Cortex of kidney (tissue), 1 donor: ENCODE measurements around the gene SLC9A9.
"Not testable (repeated sequence)": the region's sequence is repeated elsewhere in the genome, so short reads cannot be mapped to it uniquely, and the experiment has no call there.

Experiments
- DNase-seq: peaks from one replicate; lab custom pipeline; 2025; lab: John Stamatoyannopoulos, UW

SLC9A9 gene

DNA sequence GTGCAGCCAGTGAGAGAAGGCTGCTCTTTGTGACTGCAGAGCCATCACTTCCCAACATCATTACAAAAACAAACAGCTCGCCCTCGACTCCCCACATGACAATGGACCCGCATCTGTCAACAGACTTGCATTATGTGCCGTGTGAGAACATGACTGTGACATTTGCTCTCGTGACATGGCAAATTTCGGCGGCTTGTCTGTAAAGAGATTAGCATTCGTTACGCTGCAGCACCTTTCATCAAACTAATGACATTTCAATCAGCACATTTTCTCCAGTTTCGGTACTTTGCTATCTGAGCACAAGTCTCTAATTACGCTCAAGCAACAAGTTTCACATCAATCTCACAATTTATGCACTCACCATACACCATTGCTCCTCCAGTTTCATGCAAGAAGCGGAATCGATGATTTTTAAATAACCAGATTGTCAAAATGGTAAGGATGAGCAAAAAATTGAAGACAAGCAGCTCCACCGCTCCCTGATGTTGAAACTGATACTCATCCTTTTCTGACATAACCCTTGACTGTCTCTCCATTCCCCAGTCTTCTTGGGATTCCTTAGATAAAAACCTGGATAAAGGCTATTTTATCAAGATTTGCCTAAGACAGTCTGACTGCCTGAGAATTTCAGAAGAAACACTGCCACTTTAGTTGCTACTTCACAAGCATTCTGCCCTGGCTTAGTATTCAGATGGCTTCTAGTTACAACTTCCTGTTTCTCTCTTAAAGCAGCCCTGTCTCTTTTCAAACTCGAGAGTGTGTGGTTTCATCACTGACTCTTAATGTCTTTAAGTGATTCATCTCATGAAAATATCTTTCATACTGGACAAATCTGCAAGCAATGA lies at the start of gene SLC9A9:
Gene SLC9A9, minus strand, starts transcription at position 682 of the 845 bp plus-strand sequence. Its CDS starts 146 bp downstream, at position 536.
- no peak for DNase-seq

DNA sequence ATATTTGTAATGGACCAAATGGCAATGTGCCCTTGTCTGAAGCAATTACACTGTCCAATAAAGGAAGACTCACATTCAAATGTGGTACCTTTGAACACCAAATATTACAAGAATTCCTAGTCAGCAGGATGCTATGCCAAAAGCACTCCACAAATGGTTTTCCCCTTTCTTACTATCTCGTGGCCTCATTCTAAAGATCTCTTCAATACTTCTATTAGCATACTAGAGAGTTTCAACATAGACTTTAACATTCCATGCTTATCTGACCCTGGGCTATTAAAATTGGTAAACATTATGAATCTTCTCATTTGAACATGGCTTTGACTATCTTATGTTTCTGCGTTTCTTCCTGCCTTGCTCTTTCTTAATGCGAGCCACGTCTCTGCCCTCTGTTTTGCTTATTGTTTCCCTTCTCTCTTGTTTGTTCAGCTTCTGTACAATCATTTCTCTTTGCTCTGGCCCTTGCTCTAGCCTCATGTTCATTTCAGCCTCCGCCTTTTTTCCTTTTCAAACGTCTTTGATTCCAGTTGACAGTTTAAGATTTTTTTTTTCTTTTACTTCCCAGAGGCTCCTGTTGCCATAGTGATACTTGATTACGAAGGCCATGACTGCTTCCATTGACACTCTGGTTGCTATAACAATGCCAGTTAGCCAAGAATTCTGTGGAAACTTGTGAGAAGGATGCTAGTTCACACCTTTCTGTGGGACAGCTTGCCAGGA lies 49.5 kb upstream of the SLC9A9 start:
- DNase-seq: no peak

DNA sequence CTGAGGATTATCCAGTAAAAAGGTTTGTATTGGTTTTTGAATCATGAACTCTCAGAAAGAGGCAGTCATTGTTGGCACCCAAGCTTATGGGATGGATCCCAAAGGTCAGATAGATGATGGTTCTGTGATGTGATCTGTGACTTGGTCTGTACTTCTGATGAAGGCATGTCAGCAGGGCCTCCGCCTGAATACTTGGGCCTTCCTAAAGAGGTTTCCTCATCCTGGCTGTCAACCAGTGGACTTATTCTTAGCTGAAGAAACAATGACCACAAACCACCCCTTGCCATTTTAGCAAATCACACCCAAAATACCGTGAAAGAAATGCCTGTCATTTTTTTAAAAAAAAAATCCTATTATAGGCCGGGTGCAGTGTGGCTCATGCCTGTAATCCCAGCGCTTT lies 48.2 kb upstream of the SLC9A9 start:
- no peak for DNase-seq

DNA sequence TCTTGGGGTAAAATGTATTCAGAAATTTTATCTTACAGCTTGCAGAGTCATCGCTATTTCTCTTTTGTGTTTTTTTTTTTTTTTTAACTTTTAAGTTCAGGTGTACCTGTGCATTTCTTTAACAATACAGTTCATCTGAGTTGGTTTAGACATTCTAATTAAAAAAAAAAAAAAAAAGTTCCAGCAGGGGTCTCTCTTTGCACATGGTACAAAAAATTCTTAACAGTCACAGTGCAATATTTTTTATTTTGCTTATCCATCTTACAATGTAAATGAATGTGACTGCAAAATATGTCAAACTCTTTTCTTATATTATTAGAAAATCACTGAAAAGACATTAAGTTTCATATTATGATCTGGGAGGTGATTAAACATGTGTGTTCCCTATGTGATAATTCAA lies 47.5 kb upstream of the SLC9A9 start:
- no peak for DNase-seq

DNA sequence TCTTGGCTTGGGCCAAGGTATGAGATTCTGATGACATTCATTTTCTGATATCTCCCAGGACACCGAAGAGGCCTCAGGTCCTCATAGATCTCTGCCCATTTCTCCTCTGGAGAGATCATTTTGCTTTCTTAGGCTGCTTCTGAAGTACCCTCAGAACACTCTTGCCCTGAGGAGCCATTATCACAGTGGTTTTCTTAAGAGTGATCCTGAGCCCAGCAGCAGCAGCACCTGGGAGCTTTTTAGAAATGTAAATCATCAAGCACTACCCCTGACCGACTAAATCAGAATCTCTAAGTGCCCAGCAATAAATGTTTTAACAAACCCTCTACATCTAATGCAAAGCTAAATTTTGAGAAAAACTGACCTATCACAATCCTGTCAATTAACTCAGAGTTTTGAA lies 40.6 kb upstream of the SLC9A9 start:
- no peak for DNase-seq

DNA sequence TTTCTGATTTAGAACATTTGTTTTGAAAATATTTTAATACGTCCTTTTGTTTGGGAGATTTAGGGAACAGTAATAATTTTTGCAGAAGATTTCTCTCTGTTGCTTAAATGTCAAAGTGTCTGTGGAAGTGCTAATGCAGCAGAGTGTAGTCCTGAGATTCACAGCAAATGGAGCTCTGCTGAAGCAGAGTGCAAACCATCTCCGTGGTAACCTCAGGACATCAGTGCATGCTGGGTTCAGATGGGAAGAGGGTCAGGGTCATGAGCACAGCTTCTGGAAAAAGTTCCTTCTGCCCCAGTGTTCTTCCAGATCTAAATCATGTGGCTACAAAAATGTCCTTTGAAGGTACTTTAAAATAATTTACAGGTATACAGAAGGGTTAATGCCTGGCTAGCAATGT lies 39.9 kb upstream of the SLC9A9 start:
- no peak for DNase-seq

DNA sequence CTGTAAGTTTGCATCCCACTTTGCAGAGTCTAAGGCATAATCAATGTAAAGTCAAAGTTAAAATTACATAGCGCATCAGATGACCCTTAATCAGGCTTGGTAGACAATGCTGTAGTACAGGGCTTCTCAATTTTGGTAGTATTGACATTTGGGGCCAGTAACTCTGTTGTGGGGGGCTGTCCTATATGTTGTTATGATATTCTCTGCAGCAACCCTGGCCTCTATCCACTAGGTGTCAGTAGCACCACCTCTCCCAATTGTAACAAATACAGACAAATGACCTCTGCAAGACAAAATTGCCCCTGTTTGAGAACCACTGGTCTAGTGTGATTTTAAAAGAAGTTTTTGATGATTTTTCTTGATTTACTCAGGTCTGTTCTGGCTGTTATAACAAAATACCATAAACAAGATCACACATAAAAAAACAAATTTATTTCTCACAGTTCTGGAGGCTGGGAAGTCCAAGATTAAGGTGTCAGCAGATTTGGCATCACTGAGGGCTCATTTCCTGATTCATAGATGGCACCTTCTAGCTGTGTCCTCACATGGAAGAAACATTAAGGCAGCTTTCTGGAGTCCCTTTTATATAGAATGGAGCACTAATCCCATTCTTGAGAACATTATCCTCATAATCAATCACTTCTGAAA lies 37.6 kb upstream of the SLC9A9 start:
- DNase-seq: no peak

DNA sequence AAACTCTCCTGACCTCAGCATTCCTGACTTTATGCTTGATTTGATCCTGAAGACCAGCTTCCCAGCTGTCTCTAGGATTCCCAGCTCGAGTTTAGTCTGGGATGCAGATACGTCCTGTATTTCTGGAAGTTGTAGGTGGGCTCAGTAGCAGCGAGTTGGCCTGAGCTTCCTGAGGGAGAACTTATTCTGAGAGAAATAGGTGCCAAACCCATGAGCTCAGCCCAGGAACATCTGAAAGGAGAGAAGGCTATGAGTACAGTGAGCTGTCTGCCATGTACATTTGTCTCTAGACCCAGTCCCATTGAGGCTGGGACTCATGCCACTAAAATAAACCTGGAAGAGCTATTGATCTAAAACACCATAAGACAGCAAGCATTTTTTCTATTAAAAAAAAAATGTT lies 36.6 kb upstream of the SLC9A9 start:
- no peak for DNase-seq

DNA sequence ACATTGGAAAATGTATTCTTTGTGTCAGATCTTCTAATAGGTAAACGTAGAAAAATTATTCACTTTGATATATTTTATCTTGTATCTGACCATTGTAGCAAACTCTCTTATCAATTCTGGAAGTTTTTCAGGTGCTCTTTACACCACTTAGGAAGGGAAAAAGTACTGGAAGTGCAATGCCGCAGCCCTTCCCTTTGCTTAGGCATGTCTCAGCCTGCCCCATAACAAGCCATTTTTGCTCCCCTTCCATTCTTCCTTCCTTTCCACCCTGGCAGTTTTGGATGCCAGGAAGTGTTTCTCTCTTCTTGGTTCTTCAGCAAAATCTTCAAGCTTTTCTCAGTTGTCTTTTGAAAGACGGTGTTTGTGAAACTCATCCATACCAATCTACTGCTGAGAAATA lies 34.9 kb upstream of the SLC9A9 start:
- DNase-seq: no peak

DNA sequence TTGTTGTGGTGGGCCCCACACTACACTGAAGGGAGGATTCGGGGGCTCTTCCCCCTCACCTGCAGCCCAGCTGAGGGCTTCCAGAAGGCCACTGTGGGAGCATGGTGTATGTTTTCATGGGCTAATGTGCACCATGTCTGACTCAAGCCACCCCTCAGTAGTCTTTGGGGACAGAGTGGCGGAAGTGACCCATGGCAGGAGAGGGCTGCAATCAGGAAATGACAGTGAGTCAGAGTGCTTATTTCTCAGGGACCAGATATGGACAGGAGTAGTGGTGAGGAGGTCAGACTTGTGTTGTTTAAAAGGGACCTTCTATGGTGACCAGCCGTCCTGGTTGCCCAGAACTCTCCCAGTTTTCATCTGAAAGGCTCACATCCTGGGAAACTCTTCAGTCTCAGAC lies 32.8 kb upstream of the SLC9A9 start:
- DNase-seq: no peak

DNA sequence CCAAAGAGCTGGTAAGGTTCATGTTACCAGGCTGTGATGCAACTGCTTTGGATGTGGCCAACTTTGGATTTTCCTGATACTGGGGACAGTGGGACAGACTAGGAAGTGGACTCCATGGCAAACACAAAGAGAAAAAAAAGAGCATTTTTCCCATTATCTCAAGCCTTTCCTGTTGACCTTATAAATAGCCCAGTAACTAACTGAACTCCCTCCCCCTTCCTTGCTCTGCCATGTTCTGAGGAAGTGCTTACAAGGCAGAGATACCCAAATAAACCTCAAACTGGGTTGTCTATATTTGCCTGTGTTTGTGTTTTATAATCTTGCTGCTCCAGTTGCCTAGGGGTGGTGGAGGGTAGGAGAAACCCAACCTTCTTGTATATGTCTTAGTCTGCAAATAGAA lies 27.3 kb upstream of the SLC9A9 start:
- no peak for DNase-seq

DNA sequence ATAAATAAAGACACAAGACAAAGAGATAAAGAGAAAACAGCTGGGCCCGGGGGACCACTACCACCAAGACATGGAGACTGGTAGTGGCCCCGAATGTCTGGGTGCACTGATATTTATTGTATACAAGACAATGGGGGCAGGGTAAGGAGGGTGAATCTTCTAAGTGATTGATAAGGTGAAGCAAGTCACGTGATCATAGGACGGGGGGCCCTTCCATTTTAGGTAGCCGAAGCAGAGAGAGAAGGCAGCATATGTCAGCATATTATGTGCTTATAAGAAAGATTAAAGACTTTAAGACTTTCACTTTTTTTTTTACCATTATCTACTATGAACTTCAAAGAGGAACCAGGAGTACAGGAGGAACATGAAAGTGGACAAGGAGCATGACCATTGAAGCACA lies 25.3 kb upstream of the SLC9A9 start:
- DNase-seq: not testable (repeated sequence)

DNA sequence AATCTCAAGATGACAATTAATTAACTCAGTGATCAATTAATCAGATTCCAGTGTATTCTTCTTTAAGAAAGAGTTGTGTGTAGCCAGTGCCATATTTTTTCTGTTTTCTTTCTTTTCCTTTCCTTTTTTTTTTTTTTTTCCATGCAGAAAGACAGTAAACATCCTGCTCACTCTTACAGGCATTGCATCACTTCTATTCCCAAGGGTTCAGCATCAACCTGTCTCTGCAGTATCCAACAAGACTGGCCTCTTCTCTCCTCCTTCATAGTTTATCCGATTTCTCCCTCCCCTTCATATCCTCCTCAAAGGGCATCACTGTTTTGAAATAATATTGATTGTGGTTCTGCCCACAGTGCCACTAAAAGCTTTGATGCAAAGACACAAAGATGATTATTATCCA lies 17.0 kb upstream of the SLC9A9 start:
- no peak for DNase-seq

DNA sequence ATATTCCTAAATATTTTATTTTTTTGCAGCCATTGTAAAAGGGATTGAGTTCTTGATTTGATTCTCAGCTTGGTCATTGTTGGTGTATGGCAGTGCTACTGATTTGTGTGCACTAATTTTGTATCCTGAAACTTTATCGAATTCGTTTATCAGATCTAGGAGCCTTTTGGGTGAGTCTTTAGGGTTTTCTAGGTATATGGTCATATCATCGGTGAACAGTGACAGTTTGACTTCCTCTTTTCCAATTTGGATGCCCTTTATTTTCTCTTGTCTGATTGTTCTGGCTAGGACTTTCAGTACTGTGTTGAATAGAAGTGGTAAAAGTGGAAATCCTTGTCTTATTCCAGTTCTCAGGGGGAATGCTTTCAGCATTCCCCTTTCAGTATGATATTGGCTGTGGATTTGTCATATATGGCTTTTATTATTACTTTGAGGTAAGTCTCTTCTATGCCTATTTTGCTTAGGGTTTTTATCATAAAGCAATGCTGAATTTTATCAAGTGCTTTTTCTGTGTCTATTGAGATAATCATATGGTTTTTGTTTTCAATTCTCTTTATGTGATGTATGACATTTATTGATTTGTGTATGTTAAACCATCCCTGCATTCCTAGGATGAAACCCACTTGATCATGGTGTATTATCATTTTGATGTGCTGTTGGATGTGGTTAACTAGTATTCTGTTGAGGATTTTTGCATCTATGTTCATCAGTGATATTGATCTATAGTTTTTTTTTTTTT lies 11.4 kb upstream of the SLC9A9 start:
- DNase-seq: no peak

DNA sequence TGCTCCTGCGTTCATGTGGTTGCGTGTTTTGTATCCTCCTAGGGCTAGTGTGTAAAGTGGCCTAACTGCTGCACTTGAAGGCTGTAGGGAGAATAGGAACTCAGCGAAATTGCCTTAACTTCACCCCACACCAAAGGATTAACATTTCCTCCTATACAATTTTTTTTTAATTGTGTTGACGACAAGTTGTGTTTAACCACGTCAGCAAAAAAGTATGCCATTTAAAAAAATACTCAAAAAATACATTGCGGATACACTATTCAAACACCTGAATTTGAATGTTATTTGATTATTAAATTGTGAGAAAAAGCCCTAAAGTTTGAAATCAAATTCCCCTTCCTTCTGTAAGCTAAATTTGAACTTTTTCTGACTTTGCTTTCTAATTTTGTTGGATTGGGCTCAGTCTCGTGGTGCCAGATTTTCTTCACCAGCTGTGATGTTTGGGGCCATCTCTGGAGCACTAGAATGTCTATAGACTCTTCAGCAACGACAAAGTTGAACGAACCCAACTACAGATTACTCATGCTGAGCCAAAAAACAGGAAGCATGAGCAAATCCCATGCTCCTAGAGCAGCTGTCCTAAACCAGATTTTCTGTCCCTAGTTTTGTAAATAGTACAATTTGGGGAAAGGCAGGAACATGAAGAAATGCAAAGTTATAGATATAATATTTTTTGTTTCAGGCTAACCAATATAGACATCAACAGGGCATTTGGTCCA lies 8.1 kb upstream of the SLC9A9 start:
- DNase-seq: no peak

DNA sequence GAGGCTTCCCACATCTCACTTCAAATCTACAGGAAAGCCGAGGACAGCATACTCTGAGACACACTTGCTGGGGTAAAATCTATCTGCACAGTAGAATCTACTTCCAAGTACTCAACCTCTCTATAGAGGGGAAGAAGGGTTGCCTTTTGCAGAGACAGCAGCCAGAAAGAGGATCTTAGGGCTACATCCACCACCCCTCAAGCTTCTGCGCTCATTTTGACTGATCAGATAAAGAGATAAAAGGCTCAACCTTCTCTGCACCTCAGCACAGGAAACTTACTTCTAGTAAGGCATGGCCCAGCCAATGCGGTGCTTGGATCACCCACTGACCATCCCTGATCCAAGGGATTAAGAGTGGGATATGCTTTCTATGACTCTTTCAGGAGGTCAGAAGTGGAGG lies 6.9 kb upstream of the SLC9A9 start:
- DNase-seq: no peak

DNA sequence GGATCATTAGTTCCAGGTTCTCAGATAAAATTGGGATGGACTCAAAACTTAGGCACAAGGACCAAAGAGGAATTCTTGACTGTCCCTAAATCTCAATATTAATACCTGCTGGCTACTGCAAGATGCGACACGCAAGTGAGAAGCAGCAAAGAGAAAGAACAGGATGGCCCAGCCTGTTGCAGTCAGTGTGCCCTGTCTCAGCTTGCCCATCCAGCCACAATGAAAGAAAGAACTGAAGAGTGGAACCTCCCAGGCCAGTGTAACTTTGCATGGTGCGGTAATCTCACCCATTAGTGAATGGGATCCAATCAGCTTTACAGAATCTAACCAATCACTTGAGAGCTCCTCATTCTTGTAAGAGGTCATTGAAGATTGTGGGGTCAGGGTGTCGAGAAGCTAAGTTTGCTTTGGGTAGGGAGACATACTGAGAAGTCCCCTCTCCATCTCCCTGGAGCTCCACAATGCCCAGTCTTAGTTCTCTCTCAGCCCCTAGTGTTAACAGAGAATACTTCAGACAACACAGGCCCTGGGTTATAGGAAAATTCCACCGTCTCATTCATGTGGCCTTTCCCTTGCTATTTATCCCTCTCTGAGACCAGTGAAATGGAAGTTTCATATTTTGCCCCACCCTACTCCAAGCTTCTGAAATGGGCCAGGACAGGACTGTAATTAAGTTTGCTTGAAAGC lies 3.2 kb upstream of the SLC9A9 start:
- DNase-seq: no peak

DNA sequence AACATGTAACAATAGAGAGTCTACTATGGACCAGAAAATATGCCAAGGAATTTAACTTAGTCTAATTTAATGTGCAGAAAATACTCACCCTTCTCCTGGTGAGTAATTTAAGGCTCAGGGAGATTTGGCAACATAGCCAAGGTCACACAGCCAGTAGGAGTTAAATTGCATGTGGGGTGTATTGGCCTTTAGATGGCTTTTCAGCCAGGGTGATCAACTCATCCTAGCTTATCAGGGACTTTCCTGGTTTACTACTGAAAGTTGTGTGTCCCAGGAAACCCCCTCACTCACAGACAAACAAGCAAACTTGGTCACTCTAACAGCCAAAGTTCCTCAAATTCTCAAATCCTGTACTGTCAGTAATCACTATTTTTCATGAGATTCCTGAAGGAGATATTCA lies 2.6 kb upstream of the SLC9A9 start:
- DNase-seq: no peak

DNA sequence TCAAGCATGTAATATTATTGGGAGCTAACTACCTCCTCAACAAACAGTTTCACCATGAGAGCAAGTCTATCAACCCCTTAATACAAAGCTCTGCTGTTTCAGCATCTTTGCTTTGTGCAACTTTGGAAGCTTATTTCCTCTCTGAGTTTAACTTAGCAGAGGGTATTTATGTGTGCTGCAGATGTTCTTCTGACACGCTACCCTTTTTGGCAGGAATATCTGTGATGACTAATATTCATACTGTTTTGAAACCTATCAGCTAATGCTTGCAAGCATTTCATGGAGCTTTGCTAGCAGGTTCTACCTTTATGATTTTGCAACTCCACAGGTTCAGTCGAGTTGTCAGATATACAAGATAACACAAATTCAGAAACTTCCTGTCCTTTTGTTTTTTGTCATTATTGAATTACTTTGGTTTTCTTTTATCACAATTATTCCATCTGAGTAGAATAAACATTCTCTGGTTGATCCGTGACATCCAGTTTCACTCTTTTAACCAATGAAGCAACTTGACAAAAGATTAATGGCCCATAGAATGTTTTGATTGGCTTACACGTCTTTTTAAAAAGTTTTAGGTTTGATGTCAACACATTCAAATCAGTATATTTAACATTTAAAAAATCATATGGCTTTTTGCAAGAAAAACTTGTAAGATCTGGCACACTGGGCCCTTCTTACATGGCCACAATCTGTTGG lies 1.7 kb upstream of the SLC9A9 start:
- DNase-seq: no peak

DNA sequence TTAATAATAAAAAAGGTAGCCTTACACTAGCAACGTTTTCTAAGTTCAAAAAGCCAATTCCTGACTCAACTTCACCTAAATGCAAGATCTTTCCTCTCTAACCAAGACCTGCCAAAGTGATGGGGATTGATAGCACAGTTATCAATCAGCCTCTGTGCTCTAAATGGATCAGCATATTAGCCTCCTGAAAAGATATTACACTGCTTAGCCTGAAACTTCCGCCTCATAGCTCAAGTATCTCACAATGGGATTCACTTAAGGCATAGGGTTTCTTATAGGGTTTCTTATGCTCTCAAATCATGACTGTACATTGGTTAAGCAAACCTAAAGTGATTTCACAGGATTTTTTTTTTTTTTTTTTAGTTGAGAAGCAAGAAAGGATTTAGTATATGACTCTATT lies 436 bp upstream of the SLC9A9 start:
- DNase-seq: no peak
